Suprapubic skin (tissue), 4 donors: ENCODE measurements around the gene TNFRSF14.

ENCODE experiments used
- EP300 ChIP-seq: sonication (generic); formaldehyde crosslinking; IDR thresholded peaks from one replicate; pipeline ENCODE4 v1.6.1; 2017; ENCODE audit warnings: antibody characterized with exemption
- POLR2A ChIP-seq, 2 donors: fragments of 450-650 bp; IDR thresholded peaks; one replicate each; pipeline ENCODE4 v1.6.1; 2017; ENCODE audit warnings: antibody characterized with exemption in 2 of 2, mild to moderate bottlenecking in 2 of 2, moderate library complexity in 2 of 2
- POLR2AphosphoS5 ChIP-seq, 3 donors: sonication (generic); formaldehyde crosslinking; IDR thresholded peaks; one replicate each; pipeline ENCODE4 v1.6.1; 2017; ENCODE audit warnings: antibody characterized with exemption in 3 of 3
- TF ChIP-seq, protein P1 (sequence below), 2 donors: fragments of 200-600 bp in 1 of 2; fragments of 450-650 bp in 1 of 2; sonication (generic) in 1 of 2; IDR thresholded peaks; one replicate each; pipeline ENCODE4 v1.5.1; 2016 to 2019; ENCODE audit warnings: antibody characterized with exemption in 2 of 2, mild to moderate bottlenecking in 1 of 2, moderate library complexity in 1 of 2

- TF ChIP-seq, protein P1, sequence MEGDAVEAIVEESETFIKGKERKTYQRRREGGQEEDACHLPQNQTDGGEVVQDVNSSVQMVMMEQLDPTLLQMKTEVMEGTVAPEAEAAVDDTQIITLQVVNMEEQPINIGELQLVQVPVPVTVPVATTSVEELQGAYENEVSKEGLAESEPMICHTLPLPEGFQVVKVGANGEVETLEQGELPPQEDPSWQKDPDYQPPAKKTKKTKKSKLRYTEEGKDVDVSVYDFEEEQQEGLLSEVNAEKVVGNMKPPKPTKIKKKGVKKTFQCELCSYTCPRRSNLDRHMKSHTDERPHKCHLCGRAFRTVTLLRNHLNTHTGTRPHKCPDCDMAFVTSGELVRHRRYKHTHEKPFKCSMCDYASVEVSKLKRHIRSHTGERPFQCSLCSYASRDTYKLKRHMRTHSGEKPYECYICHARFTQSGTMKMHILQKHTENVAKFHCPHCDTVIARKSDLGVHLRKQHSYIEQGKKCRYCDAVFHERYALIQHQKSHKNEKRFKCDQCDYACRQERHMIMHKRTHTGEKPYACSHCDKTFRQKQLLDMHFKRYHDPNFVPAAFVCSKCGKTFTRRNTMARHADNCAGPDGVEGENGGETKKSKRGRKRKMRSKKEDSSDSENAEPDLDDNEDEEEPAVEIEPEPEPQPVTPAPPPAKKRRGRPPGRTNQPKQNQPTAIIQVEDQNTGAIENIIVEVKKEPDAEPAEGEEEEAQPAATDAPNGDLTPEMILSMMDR (IDR thresholded peaks at IDR 0.05): no peak
- TF ChIP-seq POLR2A (IDR thresholded peaks at IDR 0.05) (no peak), POLR2AphosphoS5 (IDR thresholded peaks at IDR 0.05) (no peak), EP300 (no peak)
Measured at GRCh38 chr1:2528016-2528415, 28.2 kb upstream of the TNFRSF14 start.
